Endodermal cell (in vitro differentiated cells): ENCODE data around the gene C16orf82. TPM values are rescaled to one million over a fixed set of nuclear protein-coding genes. Genes with fewer than 3 reads are reported as not detected.

ENCODE experiments used
- DNase-seq: peaks from one replicate; pipeline ENCODE4 v3.0.0-alpha.2; 2017
- H3K27ac ChIP-seq: 2 replicates; pipeline ENCODE4 v1.5.1; 2013; ENCODE audit warnings: mild to moderate bottlenecking, low read depth, low read length, moderate library complexity
- H3K27me3 ChIP-seq: 2 replicates; pipeline ENCODE4 v1.6.1; 2013; ENCODE audit warnings: mild to moderate bottlenecking, low read length, moderate library complexity; ENCODE audit not compliant: insufficient read depth, control insufficient read depth, poor library complexity, severe bottlenecking
- H3K36me3 ChIP-seq: 2 replicates; pipeline ENCODE4 v1.7.0; 2013; ENCODE audit warnings: mild to moderate bottlenecking, low read length, moderate library complexity; ENCODE audit not compliant: control insufficient read depth, insufficient read depth
- H3K4me1 ChIP-seq: one replicate; pipeline ENCODE4 v1.7.0; 2013; ENCODE audit warnings: low read length; ENCODE audit not compliant: control insufficient read depth, insufficient read depth
- H3K4me3 ChIP-seq: 2 replicates; pipeline ENCODE4 v1.5.1; 2013; ENCODE audit warnings: mild to moderate bottlenecking, low read length, moderate library complexity
- H3K9ac ChIP-seq: 2 replicates; pipeline ENCODE4 v1.6.1; 2013; ENCODE audit warnings: mild to moderate bottlenecking, low read length, moderate library complexity; ENCODE audit not compliant: poor library complexity, severe bottlenecking; ENCODE audit errors: extremely low read depth
- H3K9me3 ChIP-seq: 2 replicates; pipeline ENCODE4 v1.6.1; 2013; ENCODE audit warnings: mild to moderate bottlenecking, low read length, moderate library complexity; ENCODE audit not compliant: control insufficient read depth
- H3K27ac Mint-ChIP-seq: 2 replicates; pipeline ENCODE4 v1.8.0; 2020; ENCODE audit warnings: mixed read lengths
- H3K27me3 Mint-ChIP-seq: 2 replicates; pipeline ENCODE4 v1.8.0; 2021; ENCODE audit warnings: mild to moderate bottlenecking, mixed read lengths; ENCODE audit not compliant: insufficient read depth
- H3K36me3 Mint-ChIP-seq: 2 replicates; pipeline ENCODE4 v1.8.0; 2020; ENCODE audit warnings: low read depth, mixed read lengths
- H3K4me1 Mint-ChIP-seq: 2 replicates; pipeline ENCODE4 v1.8.0; 2020; ENCODE audit warnings: mixed read lengths
- H3K4me3 Mint-ChIP-seq: 2 replicates; pipeline ENCODE4 v1.8.0; 2020; ENCODE audit warnings: mild to moderate bottlenecking, moderate library complexity, mixed read lengths
- H3K9me3 Mint-ChIP-seq: 2 replicates; pipeline ENCODE4 v1.8.0; 2020; ENCODE audit warnings: mild to moderate bottlenecking, mixed read lengths
- WGBS, 2 experiments: methylation state at CpG; one replicate each; pipeline versions ENCODE4 v1.1.5 to v1.1.7; 2013; ENCODE audit warnings: missing lambda C conversion rate in 2 of 2, mixed read lengths in 1 of 2; ENCODE audit not compliant: insufficient coverage in 1 of 2, insufficient read length in 1 of 2; 5-methylcytosine and 5-hydroxymethylcytosine counted together
- total RNA-seq, 2 donors: library from RNA; stranded (reverse); fragmentation: NEBNext Ultra II Directional in 1 of 2; extraction: Animal tissue kit (Norgen Biotek cat#: 25700) in 1 of 2; gene quantifications; 2 replicates in 1 of 2; 3 replicates in 1 of 2; pipeline ENCODE4 v1.2.1, GENCODE V29; 2021
- TF ChIP-seq, protein P1 (sequence below): fragments of 200-600 bp; sonication (generic); conservative IDR thresholded peaks from 2 replicates; pipeline ENCODE4 v1.5.0; 2021; ENCODE audit warnings: antibody characterized with exemption, mild to moderate bottlenecking

C16orf82 gene
- total RNA-seq, 2 donors from 2014 or later: not detected

DNA sequence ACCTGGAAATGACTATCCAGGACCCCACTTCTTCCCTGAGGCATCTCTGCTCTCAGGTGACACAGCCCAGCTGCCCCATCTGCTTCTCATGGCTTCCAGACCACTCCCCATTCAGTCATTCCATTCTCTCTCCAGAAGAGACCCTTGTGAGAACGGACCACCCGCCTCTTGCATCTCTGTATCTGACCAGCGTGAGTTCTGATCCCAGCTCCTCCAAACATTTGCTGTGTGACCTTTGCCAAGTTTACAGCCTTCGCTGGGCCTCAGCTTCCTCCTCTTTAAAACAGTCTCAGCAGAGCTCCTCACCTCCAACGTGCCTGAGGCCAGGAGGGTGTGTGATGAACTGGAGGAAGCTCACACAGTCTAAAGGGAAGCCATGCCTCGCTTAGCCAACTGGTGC, 39.6 kb downstream of the C16orf82 start:
- Mint-ChIP-seq H3K27me3 (peaks cover 18% of the 10 kb centered on the region), H3K27ac (no peak overlapping the region), H3K36me3 (no peaks in the 10 kb centered on the region), H3K4me1 (no peaks in the 10 kb centered on the region), H3K9me3 (no peaks in the 10 kb centered on the region), H3K4me3 (no peak overlapping the region)
- H3K36me3 ChIP-seq: no peaks in the 10 kb centered on the region
- DNase-seq: peak; percentile 24
- H3K27me3 ChIP-seq: peaks cover 8% of the 10 kb centered on the region
- H3K27ac ChIP-seq: no peak overlapping the region
- 90 to 94% methylated on average over 4 to 6 of the region's 6 CpGs for WGBS, 2 experiments
- H3K9me3 ChIP-seq: no peaks in the 10 kb centered on the region
- H3K9ac ChIP-seq: no peak overlapping the region
- no peaks in the 10 kb centered on the region for H3K4me1 ChIP-seq
- TF ChIP-seq, protein P1, sequence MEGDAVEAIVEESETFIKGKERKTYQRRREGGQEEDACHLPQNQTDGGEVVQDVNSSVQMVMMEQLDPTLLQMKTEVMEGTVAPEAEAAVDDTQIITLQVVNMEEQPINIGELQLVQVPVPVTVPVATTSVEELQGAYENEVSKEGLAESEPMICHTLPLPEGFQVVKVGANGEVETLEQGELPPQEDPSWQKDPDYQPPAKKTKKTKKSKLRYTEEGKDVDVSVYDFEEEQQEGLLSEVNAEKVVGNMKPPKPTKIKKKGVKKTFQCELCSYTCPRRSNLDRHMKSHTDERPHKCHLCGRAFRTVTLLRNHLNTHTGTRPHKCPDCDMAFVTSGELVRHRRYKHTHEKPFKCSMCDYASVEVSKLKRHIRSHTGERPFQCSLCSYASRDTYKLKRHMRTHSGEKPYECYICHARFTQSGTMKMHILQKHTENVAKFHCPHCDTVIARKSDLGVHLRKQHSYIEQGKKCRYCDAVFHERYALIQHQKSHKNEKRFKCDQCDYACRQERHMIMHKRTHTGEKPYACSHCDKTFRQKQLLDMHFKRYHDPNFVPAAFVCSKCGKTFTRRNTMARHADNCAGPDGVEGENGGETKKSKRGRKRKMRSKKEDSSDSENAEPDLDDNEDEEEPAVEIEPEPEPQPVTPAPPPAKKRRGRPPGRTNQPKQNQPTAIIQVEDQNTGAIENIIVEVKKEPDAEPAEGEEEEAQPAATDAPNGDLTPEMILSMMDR: no peak
- H3K4me3 ChIP-seq: no peak overlapping the region

- no peak overlapping the region for H3K27ac Mint-ChIP-seq
- H3K36me3 ChIP-seq: no peaks in the 10 kb centered on the region
- H3K4me3 ChIP-seq: no peak overlapping the region
- H3K27me3 Mint-ChIP-seq: peaks cover 24% of the 10 kb centered on the region
- peaks cover 8% of the 10 kb centered on the region for H3K27me3 ChIP-seq
- peak; percentile 42 for DNase-seq
- no peaks in the 10 kb centered on the region for H3K9me3 ChIP-seq
- no peaks in the 10 kb centered on the region for H3K36me3 Mint-ChIP-seq
- no peaks in the 10 kb centered on the region for H3K4me1 Mint-ChIP-seq
- H3K27ac ChIP-seq: no peak overlapping the region
- 70 to 71% methylated on average over 3 to 7 of the region's 7 CpGs for WGBS, 2 experiments
- no peak overlapping the region for H3K9ac ChIP-seq
- TF ChIP-seq, protein P1: no peak
- no peaks in the 10 kb centered on the region for H3K4me1 ChIP-seq
- H3K9me3 Mint-ChIP-seq: no peaks in the 10 kb centered on the region
- H3K4me3 Mint-ChIP-seq: no peak overlapping the region
Observed at GRCh38 chr16:27107185-27107592, 40.5 kb downstream of the C16orf82 start.

GRCh38 chr16:27108051-27108770, 41.5 kb downstream of the C16orf82 start:
- DNase-seq: peak; percentile 43
- Histone ChIP-seq H3K9ac (no peak overlapping the region), H3K9me3 (no peaks in the 10 kb centered on the region), H3K4me3 (no peak overlapping the region), H3K4me1 (no peaks in the 10 kb centered on the region), H3K27me3 (peaks cover 8% of the 10 kb centered on the region), H3K27ac (no peak overlapping the region), H3K36me3 (no peaks in the 10 kb centered on the region)
- no peaks in the 10 kb centered on the region for H3K4me1 Mint-ChIP-seq
- H3K27me3 Mint-ChIP-seq: peaks cover 30% of the 10 kb centered on the region
- H3K4me3 Mint-ChIP-seq: no peak overlapping the region
- no peaks in the 10 kb centered on the region for H3K36me3 Mint-ChIP-seq
- H3K9me3 Mint-ChIP-seq: no peaks in the 10 kb centered on the region
- WGBS, 2 experiments: 92 to 93% methylated on average over 5 to 13 of the region's 13 CpGs
- TF ChIP-seq, protein P1: no peak
- H3K27ac Mint-ChIP-seq: no peak overlapping the region
